Measurements from ENCODE around the gene USP1. TPM values are rescaled to one million over a fixed set of nuclear protein-coding genes. Genes with fewer than 3 reads are reported as not detected.

The USP1 gene
- total RNA-seq (2021) (34.6 to 37.4 TPM (median 35.2 TPM) in 3 replicates), Bru-seq, nascent RNA (percentile 96 among the genes with signal in this experiment)
- long read RNA-seq, experiment 1, transcript USP1-202 (9 exons, 3,507 nt): minor isoform, 7 of 253 reads
- long read RNA-seq, experiment 1, transcript USP1-201 (9 exons, 3,996 nt): major isoform, 202 of 253 reads
- long read RNA-seq, experiment 1, partial matches to known transcripts: 27 of 253 reads
- long read RNA-seq, experiment 1, other reads (novel, unspliced or antisense): 17 of 253 reads
- long read RNA-seq, experiment 2, transcript USP1-201 (9 exons, 3,996 nt): major isoform, 24 of 62 reads
- long read RNA-seq, experiment 2, partial matches to known transcripts: 25 of 62 reads
- long read RNA-seq, experiment 2, other reads (novel, unspliced or antisense): 12 of 62 reads
- long read RNA-seq, experiment 3, transcript USP1-201 (9 exons, 3,996 nt): major isoform, 10 of 28 reads
- long read RNA-seq, experiment 3, partial matches to known transcripts: 13 of 28 reads
- long read RNA-seq, experiment 3, other reads (novel, unspliced or antisense): 5 of 28 reads

DNA sequence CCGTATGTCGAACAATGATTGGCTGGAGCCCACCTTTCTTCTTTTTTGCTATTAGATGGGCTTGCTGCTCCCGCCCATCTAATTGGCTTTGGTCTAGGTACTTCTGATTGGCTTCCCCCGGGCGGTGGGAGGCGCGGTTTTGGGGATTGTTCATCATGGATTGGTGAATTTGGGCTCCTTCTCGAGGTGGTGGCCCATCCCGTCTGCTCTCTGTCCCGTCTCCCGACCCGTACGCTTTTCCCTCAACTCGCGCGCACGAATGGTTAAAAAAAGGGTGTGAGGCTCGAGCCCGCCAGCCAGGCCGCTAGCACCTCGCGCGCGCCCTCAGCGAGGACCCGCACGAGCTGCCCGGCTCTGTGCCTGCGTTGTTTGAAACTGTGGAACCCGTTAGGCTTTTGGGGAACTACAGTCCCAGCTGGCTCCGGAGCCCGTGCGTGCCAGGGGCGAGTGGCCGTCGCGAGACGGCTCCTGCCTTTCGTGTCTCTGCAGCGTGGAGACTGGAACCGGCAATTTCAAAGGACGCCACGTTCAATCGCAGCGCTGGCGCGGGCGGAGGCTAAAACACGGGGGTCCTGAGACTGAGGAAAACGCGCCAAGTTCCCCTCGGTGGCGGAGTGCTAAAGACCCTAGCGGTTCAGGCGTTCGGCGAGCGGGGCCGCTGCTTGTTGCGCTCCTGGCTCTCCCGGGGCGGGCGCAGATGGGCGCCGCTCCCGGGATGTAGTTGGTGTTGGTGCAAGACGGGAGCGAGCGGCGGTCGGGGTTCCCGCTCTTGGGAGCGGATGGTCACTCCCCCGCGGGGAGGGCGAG is at the start of gene USP1:
USP1 (plus strand) TSS at position 584 of the 807 bp plus-strand sequence. CDS start 2,819 bp downstream, outside the sequence.
- no peaks in the 10 kb centered on the region for H3K27me3 Mint-ChIP-seq (ENCODE audit: low read depth)
- POLR2A ChIA-PET: interaction anchor here (0.5 to 1.3 kb wide), 7 partner anchors 9 to 519 kb away, joined by 3 read pairs; no protein-coding TSS in a partner anchor
- CTCF ChIA-PET: interaction anchor here (0.5 to 1.8 kb wide), 6 partner anchors 143 to 585 kb away, joined by 3 to 10 read pairs (median 4); partner anchors contain the start of gene DOCK7
- H3K36me3 Mint-ChIP-seq: peaks cover 16% of the 10 kb centered on the region
- H3K4me3 Mint-ChIP-seq: peak within 1 kb of the TSS; percentile 85
- ATAC-seq: peak; percentile 89
- H3K27ac Mint-ChIP-seq: peak within 1 kb of the TSS; percentile 96
- DNase-seq (ENCODE audit: low spot score): peak; percentile 96
- peaks cover 27% of the 10 kb centered on the region for H3K4me1 Mint-ChIP-seq
- no peaks in the 10 kb centered on the region for H3K9me3 Mint-ChIP-seq
- TF ChIP-seq ZNF138 (CRISPR knock-in tag; conservative IDR thresholded peaks at IDR 0.05): peak; percentile 85; the same call in 1 of the 2 replicates
- no peak for TF ChIP-seq ETV6 (CRISPR knock-in tag; IDR thresholded peaks at IDR 0.05)
- TF ChIP-seq, protein P1, sequence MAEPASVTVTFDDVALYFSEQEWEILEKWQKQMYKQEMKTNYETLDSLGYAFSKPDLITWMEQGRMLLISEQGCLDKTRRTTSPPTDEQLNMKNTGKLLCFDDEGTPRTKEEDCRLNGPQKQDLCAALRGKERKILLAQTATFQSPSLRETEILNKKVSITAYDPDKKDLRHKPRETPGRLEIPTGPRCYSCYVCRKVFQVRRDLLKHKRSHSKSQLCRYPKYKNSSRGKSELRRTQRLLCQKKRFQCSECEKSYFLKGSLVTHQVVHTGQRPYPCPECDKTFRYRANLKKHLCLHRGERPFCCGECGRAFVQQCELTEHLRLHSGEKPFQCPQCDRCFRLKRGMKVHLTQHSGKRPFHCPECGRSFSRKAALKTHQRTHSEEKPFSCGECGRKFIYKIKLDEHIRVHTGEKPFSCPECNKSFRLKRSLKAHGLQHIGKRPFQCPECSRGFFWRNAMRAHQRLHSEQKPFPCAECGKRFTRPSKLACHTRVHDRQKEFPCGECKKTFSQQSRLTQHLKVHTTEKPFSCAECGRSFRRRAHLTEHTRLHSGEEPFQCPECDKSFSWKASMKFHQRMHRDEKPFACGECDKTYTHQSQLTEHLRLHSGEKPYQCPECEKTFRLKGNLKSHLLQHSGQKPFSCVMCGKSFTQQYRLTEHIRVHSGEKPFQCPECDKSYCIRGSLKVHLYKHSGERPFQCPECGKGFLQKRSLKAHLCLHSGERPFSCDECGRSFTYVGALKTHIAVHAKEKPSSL (CRISPR knock-in tag; conservative IDR thresholded peaks at IDR 0.05): no peak
- TF ChIP-seq, protein P2, sequence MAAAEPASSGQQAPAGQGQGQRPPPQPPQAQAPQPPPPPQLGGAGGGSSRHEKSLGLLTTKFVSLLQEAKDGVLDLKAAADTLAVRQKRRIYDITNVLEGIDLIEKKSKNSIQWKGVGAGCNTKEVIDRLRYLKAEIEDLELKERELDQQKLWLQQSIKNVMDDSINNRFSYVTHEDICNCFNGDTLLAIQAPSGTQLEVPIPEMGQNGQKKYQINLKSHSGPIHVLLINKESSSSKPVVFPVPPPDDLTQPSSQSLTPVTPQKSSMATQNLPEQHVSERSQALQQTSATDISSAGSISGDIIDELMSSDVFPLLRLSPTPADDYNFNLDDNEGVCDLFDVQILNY (CRISPR knock-in tag; IDR thresholded peaks at IDR 0.05): peak; percentile 86
- no peak for TF ChIP-seq ZNF232 (CRISPR knock-in tag; IDR thresholded peaks at IDR 0.05)
- 0 out of 2 replicates have a peak, but pooled peaks have one; percentile 6 for TF ChIP-seq ZNF423 (CRISPR knock-in tag; IDR thresholded peaks at IDR 0.05)
- TF ChIP-seq ZBTB21 (CRISPR knock-in tag; IDR thresholded peaks at IDR 0.05; ENCODE audit: borderline replicate concordance): no peak
- no peak for TF ChIP-seq ATF3 (CRISPR knock-in tag; conservative IDR thresholded peaks at IDR 0.05)
- no peak for TF ChIP-seq NFATC4 (CRISPR knock-in tag; IDR thresholded peaks at IDR 0.05)
- TF ChIP-seq MLX (CRISPR knock-in tag; IDR thresholded peaks at IDR 0.05): no peak
- 0 out of 2 replicates have a peak, but pooled peaks have one; percentile 12 for TF ChIP-seq ATF6 (CRISPR knock-in tag; IDR thresholded peaks at IDR 0.05)
- TF ChIP-seq NFE2L1 (CRISPR knock-in tag; IDR thresholded peaks at IDR 0.05): no peak
- no peak for TF ChIP-seq ZNF121 (CRISPR knock-in tag; IDR thresholded peaks at IDR 0.05)
- TF ChIP-seq CREB1 (CRISPR knock-in tag; IDR thresholded peaks at IDR 0.05): no peak; the same call in 1 of the 2 replicates
- TF ChIP-seq TCF7 (CRISPR knock-in tag; IDR thresholded peaks at IDR 0.05; ENCODE audit: low read depth): no peak
- TF ChIP-seq ZBTB43 (CRISPR knock-in tag; IDR thresholded peaks at IDR 0.05): no peak
- TF ChIP-seq ZNF416 (CRISPR knock-in tag; IDR thresholded peaks at IDR 0.05): no peak
- no peak for TF ChIP-seq ZNF317 (CRISPR knock-in tag; IDR thresholded peaks at IDR 0.05; ENCODE audit: borderline replicate concordance, low read depth)
- TF ChIP-seq CREM (CRISPR knock-in tag; IDR thresholded peaks at IDR 0.05): no peak
- TF ChIP-seq PREB (CRISPR knock-in tag; IDR thresholded peaks at IDR 0.05; ENCODE audit: borderline replicate concordance): no peak
- no peak for TF ChIP-seq JAZF1 (CRISPR knock-in tag; IDR thresholded peaks at IDR 0.05)
- TF ChIP-seq TP53 (CRISPR knock-in tag; IDR thresholded peaks at IDR 0.05): peak; percentile 88
- TF ChIP-seq MYBL2 (CRISPR knock-in tag; IDR thresholded peaks at IDR 0.05): peak; percentile 33; the same call in 1 of the 2 replicates

Measured in WTC11 (cell line).